ENCODE measurements around the gene ALG1L2.
"Not testable (repeated sequence)": the region's sequence is repeated elsewhere in the genome, so short reads cannot be mapped to it uniquely, and the experiment has no call there.

The ALG1L2 gene

DNA sequence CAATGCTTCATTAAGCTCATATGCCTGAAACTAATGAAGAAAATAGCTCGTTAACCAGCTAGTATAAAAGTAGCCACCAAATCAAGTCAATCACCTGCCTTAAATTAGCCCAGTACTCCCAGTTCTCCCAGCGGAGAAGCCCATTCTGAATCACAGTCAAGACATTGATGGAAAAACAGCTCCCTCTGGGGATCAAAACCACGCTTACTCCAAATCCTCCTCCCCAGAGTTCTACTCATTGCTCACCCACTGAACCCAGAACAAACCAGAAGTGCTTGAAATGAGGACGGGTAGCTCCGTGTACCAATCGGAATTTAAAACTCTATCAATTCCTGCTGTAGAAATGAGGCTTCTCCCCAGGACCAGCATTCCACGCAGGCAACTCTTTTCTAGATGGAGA lies 54.7 kb downstream of the ALG1L2 start:
- not testable (repeated sequence) for DNase-seq

DNA sequence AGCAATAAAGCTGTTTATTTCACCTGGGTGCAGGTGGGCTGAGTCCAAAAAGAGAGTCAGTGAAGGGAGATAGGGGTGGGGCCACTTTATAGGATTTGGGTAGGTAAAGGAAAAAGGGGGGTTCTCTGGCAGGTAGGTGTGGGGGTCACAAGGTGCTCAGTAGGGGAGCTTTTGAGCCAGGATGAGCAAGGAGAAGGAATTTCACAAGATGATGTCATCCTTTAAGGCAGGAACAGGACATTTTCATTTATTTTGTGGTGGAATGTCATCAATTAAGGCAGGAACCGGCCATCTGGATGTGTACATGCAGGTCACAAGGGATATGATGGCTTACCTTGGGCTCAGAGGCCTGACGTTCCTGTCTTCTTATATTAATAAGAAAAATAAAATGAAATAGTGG lies 56.1 kb downstream of the ALG1L2 start:
- not testable (repeated sequence) for DNase-seq

DNA sequence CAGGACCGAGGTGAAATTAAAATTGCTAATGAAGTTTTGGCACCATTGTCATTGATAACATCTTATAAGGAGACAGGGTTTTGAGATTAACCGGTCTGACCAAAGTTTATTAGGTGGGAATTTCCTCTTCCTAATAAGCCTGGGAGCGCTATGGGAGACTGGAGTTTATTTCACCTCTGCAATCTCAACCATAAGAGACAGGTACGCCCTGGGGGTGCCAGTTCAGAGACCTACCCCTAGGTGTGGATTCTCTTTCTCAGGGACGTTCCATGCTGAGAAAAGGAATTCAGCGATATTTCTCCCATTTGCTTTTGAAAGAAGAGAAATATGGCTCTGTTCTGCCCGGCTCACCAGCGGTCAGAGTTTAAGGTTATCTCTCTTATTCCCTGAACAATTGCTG lies 57.4 kb downstream of the ALG1L2 start:
- DNase-seq, result not testable (repeated sequence)

DNA sequence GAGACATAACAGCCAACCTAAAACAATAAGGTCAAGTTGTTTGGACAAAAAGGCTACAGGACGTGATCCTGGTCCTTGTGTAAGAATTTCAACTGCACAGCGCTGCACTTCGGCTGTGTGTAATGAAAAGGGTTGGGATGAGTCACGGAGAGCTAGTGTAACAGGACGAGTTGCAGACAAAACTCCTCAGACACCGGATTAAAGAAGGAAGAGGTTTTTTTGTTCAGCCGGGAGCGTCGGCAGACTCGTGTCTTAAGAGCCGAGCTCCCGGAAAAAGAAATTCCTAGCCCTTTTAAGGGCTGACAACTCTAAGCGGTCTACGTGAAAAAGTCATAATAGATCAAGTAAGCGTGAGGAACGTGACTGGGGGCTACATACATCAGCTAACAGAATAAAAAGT lies 59.1 kb downstream of the ALG1L2 start:
- DNase-seq, result not testable (repeated sequence)

DNA sequence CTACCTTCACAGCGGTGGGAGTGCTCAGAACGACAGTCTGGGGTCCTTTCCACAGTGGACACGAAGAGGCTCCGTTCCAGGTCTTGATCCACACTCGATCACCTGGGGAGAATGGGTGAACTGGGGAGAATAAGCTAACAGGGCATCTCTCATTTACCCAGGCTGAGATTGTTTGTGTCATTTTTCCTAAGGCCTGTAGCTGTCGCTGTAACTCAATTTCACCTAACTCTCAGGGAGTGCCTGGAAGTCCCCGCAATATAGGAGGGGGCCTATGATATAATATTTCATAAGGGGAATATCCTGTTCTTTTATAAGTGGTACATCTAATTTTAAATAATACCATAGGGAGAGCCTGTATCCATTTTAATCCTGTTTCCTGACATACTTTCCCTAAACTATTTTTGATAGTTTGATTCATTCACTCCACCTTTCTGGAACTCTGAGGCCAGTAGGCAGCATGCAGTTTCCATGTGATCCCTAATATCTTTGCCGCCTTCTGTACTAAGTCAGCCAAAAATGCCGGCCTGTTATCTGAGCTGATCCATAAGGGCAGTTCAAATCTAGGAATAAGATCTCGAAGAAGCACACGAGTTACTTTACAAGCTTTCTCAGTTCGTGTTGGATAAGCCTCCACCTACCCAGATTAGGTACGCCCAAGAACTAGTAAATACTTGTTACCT lies 62.2 kb downstream of the ALG1L2 start:
- not testable (repeated sequence) for DNase-seq

DNA sequence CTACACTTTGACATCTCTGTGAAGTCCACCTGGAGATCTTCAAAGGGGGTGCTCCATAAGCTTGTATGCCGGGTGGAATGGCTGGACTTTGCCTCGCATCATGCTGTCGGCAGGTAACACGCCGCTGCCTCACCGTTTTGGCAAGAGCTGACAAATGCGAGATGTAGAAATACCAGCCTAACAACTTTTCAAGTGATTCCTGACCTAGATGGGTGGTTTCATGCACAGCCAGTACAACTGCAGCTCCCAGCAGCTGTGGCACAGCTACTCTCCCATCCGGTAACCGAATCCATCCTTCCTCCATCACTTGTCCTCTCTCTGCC lies 62.7 kb downstream of the ALG1L2 start:
- DNase-seq, result not testable (repeated sequence)

DNA sequence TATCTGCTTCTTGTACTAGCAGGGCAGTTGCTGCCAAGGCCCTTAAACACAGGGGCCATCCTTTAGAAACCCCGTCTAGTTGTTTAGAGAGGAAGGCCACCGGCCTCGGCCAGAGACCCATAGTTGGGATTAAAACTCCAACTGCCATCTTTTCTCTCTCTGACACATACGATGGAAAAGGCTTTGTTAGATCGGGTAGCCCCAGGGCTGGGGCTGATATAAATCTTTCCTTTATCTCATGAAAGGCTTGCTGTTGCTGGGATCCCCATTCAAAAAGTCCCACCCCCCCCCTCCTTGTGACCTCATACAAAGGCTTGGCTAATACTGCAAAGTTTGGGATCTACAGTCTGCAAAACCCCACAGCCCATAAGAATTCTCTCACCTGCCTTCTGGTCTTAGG lies 63.8 kb downstream of the ALG1L2 start:
- DNase-seq, result not testable (repeated sequence)

DNA sequence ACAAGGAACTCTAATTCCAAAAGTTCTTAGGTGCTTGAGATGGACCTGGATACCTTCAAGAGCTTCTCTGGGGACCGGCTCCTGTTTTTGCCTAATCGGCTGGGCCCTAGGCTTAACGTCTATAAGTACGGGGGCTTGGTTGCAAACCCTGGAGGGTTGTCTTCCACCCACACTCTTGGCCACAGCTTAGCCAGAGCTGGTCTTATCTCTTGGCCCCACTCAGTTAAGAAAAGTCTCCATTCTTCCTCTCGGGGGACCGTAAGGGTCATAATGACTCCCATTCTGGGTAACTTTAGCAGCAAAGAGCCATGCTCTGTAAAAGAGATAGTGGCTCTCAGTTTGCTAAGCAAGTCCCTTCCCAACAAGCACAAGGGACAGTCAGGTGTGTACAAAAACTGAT lies 64.8 kb downstream of the ALG1L2 start:
- DNase-seq, result not testable (repeated sequence)

Data from NCI-H1436 treated with DMSO at 0.1 percent for 48 hours (cell line).